ENCODE measurements around the gene USP22.

Gene USP22

GRCh38 chr17:21046216-21046615 is 3.4 kb upstream of the USP22 start:
- DNase-seq = no peak

GRCh38 chr17:21044971-21045370 is 2.2 kb upstream of the USP22 start:
- DNase-seq = no peak

- peak; percentile 98 for DNase-seq
Measured at GRCh38 chr17:21043296-21044232, 753 bp upstream of the USP22 start.

DNA sequence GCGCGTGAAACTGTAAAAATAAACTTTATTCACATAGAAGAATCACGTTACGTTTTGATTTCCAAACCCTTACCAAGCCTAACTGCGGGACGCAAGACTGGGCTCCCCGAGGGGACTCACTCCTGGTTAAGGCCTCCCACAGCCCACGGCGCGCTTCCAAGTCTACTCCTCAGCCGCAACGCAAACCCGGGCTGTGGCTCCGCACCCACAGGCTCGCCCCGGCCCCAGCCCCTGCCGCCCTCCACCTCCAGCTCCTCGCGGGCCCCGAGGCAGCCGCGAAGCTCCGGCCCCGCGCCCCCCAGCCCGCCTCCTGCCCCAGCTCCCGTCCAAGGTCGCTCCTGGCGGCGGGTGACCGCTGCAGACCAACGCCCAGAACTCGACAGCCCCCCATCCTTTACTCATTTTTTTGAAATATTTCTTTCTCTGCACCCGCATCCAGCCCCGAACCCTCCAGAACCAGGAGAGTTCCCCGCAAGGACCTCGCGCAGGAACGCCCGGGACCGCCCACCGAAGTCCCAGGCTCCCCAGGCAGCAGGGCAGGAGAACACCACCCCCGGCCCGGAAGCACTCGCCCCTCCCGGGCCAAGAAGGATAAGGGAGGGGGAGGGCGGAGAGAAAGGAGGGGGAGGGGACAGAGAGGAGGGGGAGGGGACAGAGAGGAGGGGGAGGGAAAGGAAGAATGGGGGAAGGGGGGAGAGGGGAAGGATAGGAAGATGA is 912 bp downstream of the USP22 start:
- DNase-seq = peak; percentile 31

- peak; percentile 39 for DNase-seq
Measured at GRCh38 chr17:21039839-21040575, 2.8 kb downstream of the USP22 start.

GRCh38 chr17:21037117-21037803 is 5.6 kb downstream of the USP22 start:
- DNase-seq = no peak

GRCh38 chr17:21036361-21036881 is 6.4 kb downstream of the USP22 start:
- DNase-seq = no peak

GRCh38 chr17:21035406-21035805 is 7.4 kb downstream of the USP22 start:
- no peak for DNase-seq

DNA sequence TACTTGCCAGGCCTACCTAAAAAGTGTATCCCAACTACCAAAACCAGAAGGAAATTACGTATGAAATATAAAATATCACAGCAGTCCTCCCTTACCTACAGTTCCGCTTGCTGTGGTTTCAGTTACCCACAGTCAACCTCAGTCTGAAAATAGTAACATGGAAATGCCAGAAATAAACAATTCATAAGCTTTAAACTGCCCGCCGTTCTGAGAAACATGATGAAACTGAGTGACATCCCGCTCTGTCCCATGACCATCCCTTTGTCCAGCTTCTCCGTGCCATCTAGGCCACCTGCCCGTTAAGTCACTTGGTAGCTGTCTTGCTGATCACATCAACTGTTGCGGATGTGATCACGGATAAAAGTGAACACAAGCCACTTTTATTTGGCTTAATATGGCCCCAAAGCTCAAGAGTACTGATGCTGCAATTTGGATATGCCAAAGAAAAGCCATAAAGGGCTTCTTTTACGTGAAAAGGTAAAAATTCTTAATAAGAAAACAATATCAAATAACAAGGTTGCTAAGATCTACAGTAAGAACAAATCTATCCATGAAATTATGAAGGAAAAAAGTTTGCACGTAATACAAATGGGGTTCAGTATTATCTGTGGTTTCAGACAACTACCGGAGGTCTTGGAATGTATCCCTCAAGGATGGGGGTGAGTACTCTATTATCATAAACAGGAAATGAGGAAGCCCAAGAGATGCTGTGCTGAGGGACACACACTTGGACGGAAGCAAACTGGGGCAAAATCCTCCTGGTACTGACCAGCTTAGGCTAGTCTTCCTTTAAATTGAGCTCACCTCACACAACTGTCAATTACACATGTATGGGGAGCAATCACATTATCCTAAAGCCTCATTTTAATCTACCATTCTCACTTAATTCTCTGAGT is 8.2 kb downstream of the USP22 start:
- no peak for DNase-seq

- DNase-seq = no peak
Measured at GRCh38 chr17:21033350-21033749, 9.5 kb downstream of the USP22 start.

- no peak for DNase-seq
Measured at GRCh38 chr17:21031756-21032396, 10.9 kb downstream of the USP22 start.

DNA sequence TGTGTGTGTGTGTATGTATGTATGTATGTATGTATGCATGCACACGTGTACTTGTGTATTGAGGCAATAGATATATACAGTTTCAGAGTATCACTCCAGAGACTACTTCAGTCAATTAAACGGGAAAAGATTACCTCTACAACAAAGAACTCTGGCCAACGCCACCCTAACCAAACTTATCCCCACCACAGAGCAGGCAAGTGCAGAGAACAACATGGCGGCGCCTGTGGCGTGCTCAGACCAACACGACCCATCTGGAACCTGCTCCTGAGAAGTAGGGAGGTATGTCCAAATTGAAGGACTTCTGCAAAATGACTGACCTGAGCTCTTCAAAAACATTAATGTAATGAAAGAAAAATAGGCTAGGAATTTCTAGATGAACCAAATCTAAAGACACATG is 12.4 kb downstream of the USP22 start:
- DNase-seq = no peak

- DNase-seq = no peak
Measured at GRCh38 chr17:21029515-21029914, 13.3 kb downstream of the USP22 start.

DNA sequence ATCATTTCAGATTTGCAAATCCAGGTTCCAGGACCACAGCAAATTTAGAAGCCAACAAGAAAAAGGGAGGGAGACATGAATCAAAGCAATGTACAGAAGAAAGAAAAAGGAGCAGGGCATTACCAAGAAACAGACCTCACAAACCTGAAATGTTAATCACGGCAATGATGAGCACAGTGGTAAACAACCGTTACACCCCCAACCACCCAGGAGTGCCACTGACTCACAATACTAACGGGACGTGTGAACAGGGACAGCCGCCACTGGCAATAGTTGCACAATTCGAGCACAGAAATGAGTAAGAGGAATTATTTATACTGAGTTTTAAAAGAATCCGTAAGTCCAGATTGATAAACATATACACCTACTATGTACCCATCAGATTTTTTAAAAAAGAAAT is 13.8 kb downstream of the USP22 start:
- DNase-seq = no peak

DNA sequence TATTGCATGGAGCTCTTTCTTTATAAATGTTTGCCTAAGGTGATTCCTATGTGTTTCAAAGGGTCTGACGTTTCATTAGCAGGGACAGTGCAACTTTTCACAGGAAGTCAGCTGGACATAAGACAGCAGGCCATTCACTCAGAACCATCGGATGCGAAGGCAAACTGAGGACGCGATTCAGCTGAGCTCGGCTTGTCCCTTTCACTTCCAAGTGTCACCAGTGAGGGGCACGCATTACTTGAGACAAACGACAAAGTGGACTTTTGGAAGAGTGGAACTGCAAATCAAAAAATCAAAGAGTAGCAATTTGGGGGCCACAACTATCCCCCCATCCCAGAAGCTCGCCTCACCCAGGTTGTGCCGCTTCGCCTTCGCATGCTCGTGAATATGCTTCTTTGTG is 14.6 kb downstream of the USP22 start:
- DNase-seq = no peak

GRCh38 chr17:21027031-21027430 is 15.8 kb downstream of the USP22 start:
- DNase-seq = no peak

DNA sequence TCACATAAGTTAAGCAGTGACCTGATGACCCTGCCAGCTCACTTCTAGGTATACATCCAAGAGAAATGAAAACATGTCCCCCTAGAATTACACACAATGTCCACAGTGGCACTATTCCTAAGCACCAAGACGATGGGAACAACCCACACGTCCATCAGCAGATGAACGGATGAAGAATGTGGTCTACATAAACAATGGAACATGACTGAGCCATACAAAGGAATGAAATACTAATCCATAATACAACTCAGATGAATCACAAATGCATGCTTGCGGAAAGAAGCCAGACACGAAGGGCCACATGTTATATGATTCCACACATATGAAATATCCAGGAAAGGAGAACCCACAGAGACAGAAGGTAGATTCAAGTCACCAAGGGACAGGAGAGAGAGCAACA is 17.4 kb downstream of the USP22 start:
- DNase-seq = no peak

DNA sequence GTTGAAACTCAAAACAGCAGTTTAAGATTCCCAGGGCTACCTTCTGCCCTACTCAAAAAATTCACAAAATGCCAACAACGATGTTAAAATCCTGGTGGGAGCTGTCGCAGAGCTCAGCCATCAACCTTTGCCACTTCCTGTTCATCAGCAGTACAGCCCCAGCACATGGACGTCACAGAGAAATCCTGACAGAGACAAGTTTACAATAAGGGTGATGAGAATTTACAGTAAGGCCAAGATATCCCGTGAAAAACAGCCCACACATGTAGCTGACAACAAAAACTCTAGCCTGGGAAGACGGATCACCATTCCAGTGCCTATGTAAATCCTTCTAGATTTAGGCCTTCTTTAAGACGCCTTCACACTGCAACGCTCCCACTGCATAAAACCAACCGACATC is 18.8 kb downstream of the USP22 start:
- DNase-seq = no peak

GRCh38 chr17:21021208-21021803 is 21.5 kb downstream of the USP22 start:
- no peak for DNase-seq

GRCh38 chr17:21020622-21021021 is 22.2 kb downstream of the USP22 start:
- no peak for DNase-seq
